GM21528 (cell line): ENCODE results near the gene CMTM4.
"Not testable (repeated sequence)": the region's sequence is repeated elsewhere in the genome, so short reads cannot be mapped to it uniquely, and the experiment has no call there.

Experiments used
- ATAC-seq: cut with Tn5 transposase; IDR thresholded peaks from one replicate; pipeline ENCODE4 v1.9.1; 2021; ENCODE audit warnings: mild to moderate bottlenecking, moderate library complexity; ENCODE audit not compliant: unreplicated experiment, low FRiP score

Gene CMTM4

GRCh38 chr16:66677179-66677578, 19.4 kb downstream of the CMTM4 start:
- no peak for ATAC-seq

- no peak for ATAC-seq
These were observed 19.9 kb downstream of the CMTM4 start for GRCh38 chr16:66676599-66676998.

GRCh38 chr16:66673691-66674090, 22.9 kb downstream of the CMTM4 start:
- ATAC-seq: no peak

GRCh38 chr16:66670691-66671388, 25.7 kb downstream of the CMTM4 start:
- no peak for ATAC-seq

- ATAC-seq: no peak
These were observed 27.6 kb downstream of the CMTM4 start for GRCh38 chr16:66668777-66669444.

GRCh38 chr16:66667944-66668343, 28.6 kb downstream of the CMTM4 start:
- ATAC-seq: no peak

- no peak for ATAC-seq
These were observed 33.9 kb downstream of the CMTM4 start for GRCh38 chr16:66662445-66663194.

- ATAC-seq: not testable (repeated sequence)
These were observed 34.7 kb downstream of the CMTM4 start for GRCh38 chr16:66661671-66662346.

- ATAC-seq: no peak
These were observed 35.4 kb downstream of the CMTM4 start for GRCh38 chr16:66661210-66661560.

GRCh38 chr16:66660422-66661209, 35.9 kb downstream of the CMTM4 start:
- ATAC-seq: no peak

GRCh38 chr16:66658860-66659190, 37.7 kb downstream of the CMTM4 start:
- ATAC-seq: no peak

GRCh38 chr16:66658143-66658859, 38.2 kb downstream of the CMTM4 start:
- ATAC-seq: no peak

- ATAC-seq: no peak
These were observed 40.0 kb downstream of the CMTM4 start for GRCh38 chr16:66656547-66656946.

- ATAC-seq: no peak
These were observed 42.8 kb downstream of the CMTM4 start for GRCh38 chr16:66653581-66654350.

GRCh38 chr16:66652661-66653360, 43.7 kb downstream of the CMTM4 start:
- ATAC-seq: no peak

GRCh38 chr16:66651965-66652364, 44.6 kb downstream of the CMTM4 start:
- no peak for ATAC-seq

GRCh38 chr16:66651474-66651765, 45.1 kb downstream of the CMTM4 start:
- ATAC-seq: no peak

- ATAC-seq: peak; percentile 91
These were observed 45.7 kb downstream of the CMTM4 start for GRCh38 chr16:66650707-66651473.
